IMR-90 (cell line): ENCODE measurements around the gene DMD. TPM values are rescaled to one million over a fixed set of nuclear protein-coding genes. Genes with fewer than 3 reads are reported as not detected.

ENCODE experiments used
- ATAC-seq: fragments of 200-7000 bp; cut with Tn5 transposase; 2 replicates; pipeline ENCODE4 v1.9.1; 2020; ENCODE audit warnings: low read depth, mild to moderate bottlenecking, moderate library complexity
- BruUV-seq: library from RNA; stranded (reverse); fragments of 400-500 nt; replicated peaks from 2 replicates; lab custom pipeline; 2021; lab: Mats Ljungman, UMichigan
- CTCF ChIA-PET: fragments of 300-600 bp; formaldehyde crosslinking; extraction: SDS; loops from one replicate; lab custom pipeline; 2021; ENCODE audit warnings: antibody characterized with exemption; lab: Yijun Ruan, JAX
- POLR2A ChIA-PET: fragments of 300-600 bp; sonication (Branson Sonifier 250); formaldehyde crosslinking; loops from one replicate; lab custom pipeline; 2022; ENCODE audit warnings: antibody characterized with exemption; ENCODE audit not compliant: unreplicated experiment; lab: Charles Lee
- DNase-seq: peaks from one replicate; pipeline ENCODE4 v3.0.0; 2013
- H2AFZ ChIP-seq: replicated peaks from 2 replicates; pipeline ENCODE3; 2013; ENCODE audit warnings: low read length, mild to moderate bottlenecking; ENCODE audit not compliant: poor library complexity
- H2AK5ac ChIP-seq: 2 replicates; pipeline ENCODE4 v1.6.1; 2013; ENCODE audit warnings: low read depth, low read length, inconsistent platforms
- H2AK9ac ChIP-seq: replicated peaks from 2 replicates; pipeline ENCODE3; 2013; ENCODE audit warnings: mild to moderate bottlenecking, low read depth, low read length, moderate library complexity; ENCODE audit not compliant: poor library complexity
- H2BK120ac ChIP-seq: 2 replicates; pipeline ENCODE4 v1.6.1; 2013; ENCODE audit warnings: low read depth, low read length, inconsistent platforms
- H2BK15ac ChIP-seq: 3 replicates; pipeline ENCODE4 v1.6.1; 2013; ENCODE audit warnings: low read depth, low read length, inconsistent platforms
- H2BK20ac ChIP-seq: 2 replicates; pipeline ENCODE4 v1.6.1; 2013; ENCODE audit warnings: low read depth, mild to moderate bottlenecking, inconsistent platforms, low read length, moderate library complexity
- H2BK5ac ChIP-seq: 2 replicates; pipeline ENCODE4 v1.6.1; 2013; ENCODE audit warnings: mild to moderate bottlenecking, low read depth, low read length, inconsistent platforms; ENCODE audit not compliant: poor library complexity, severe bottlenecking
- H3K14ac ChIP-seq: replicated peaks from 2 replicates; pipeline ENCODE4 v1.6.1; 2013; ENCODE audit warnings: low read depth, low read length, inconsistent platforms
- H3K18ac ChIP-seq: 2 replicates; pipeline ENCODE4 v1.6.1; 2013; ENCODE audit warnings: low read depth, low read length, control low read depth
- H3K23ac ChIP-seq: 2 replicates; pipeline ENCODE4 v1.6.1; 2013; ENCODE audit warnings: low read depth, low read length, inconsistent platforms
- H3K27ac ChIP-seq: 2 replicates; pipeline ENCODE4 v1.5.1; 2013; ENCODE audit warnings: mild to moderate bottlenecking, control low read depth, low read length; ENCODE audit not compliant: insufficient read depth
- H3K27me3 ChIP-seq: 2 replicates; pipeline ENCODE4 v1.6.1; 2013; ENCODE audit warnings: low read length; ENCODE audit not compliant: control insufficient read depth, insufficient read depth
- H3K36me3 ChIP-seq: 2 replicates; pipeline ENCODE4 v1.6.1; 2013; ENCODE audit warnings: low read length, mixed read lengths; ENCODE audit not compliant: control insufficient read depth, insufficient read depth
- H3K4ac ChIP-seq: 2 replicates; pipeline ENCODE4 v1.6.1; 2013; ENCODE audit warnings: low read depth, low read length, inconsistent platforms
- H3K4me1 ChIP-seq: 2 replicates; pipeline ENCODE4 v1.6.1; 2013; ENCODE audit warnings: low read length, mixed read lengths; ENCODE audit not compliant: control insufficient read depth, insufficient read depth
- H3K4me2 ChIP-seq: 2 replicates; pipeline ENCODE4 v1.6.1; 2013; ENCODE audit warnings: low read depth, mild to moderate bottlenecking, control low read depth, low read length, moderate library complexity
- H3K4me3 ChIP-seq: 2 replicates; pipeline ENCODE4 v1.5.1; 2013; ENCODE audit warnings: low read depth, mild to moderate bottlenecking, control low read depth, low read length, moderate library complexity; ENCODE audit not compliant: insufficient read depth
- H3K56ac ChIP-seq: 2 replicates; pipeline ENCODE4 v1.6.1; 2013; ENCODE audit warnings: low read length, inconsistent platforms; ENCODE audit not compliant: insufficient read depth; ENCODE audit errors: extremely low read depth
- H3K79me1 ChIP-seq, 2 experiments: 2 replicates each; pipeline ENCODE4 v1.6.1; 2013; ENCODE audit warnings: low read length in 2 of 2, inconsistent platforms in 1 of 2, low read depth in 1 of 2
- H3K9ac ChIP-seq: 2 replicates; pipeline ENCODE4 v1.6.1; 2013; ENCODE audit warnings: low read depth, low read length, control low read depth
- H3K9me1 ChIP-seq: 2 replicates; pipeline ENCODE4 v1.6.1; 2013; ENCODE audit warnings: low read length, inconsistent platforms; ENCODE audit not compliant: insufficient read depth
- H3K9me3 ChIP-seq: 2 replicates; pipeline ENCODE4 v1.6.1; 2013; ENCODE audit warnings: low read length; ENCODE audit not compliant: control insufficient read depth, insufficient read depth
- H4K20me1 ChIP-seq: 2 replicates; pipeline ENCODE4 v1.6.1; 2013; ENCODE audit warnings: low read length, inconsistent platforms; ENCODE audit not compliant: insufficient read depth
- H4K5ac ChIP-seq: 2 replicates; pipeline ENCODE4 v1.6.1; 2013; ENCODE audit warnings: mild to moderate bottlenecking, low read depth, low read length, control low read depth
- H4K8ac ChIP-seq, 2 experiments: 2 replicates each; pipeline ENCODE4 v1.6.1; 2013; ENCODE audit warnings: low read depth in 2 of 2, low read length in 2 of 2, control low read depth in 1 of 2, inconsistent platforms in 1 of 2
- H4K91ac ChIP-seq: 2 replicates; pipeline ENCODE4 v1.6.1; 2013; ENCODE audit warnings: low read depth, low read length, inconsistent platforms; ENCODE audit not compliant: insufficient read depth
- CEBPB ChIP-seq: IDR thresholded peaks from 2 replicates; pipeline ENCODE4 v1.6.1; 2012; ENCODE audit warnings: low read depth, low read length, improper control_type of control experiment
- CHD1 ChIP-seq: IDR thresholded peaks from 2 replicates; pipeline ENCODE4 v1.6.1; 2012; ENCODE audit warnings: low read depth, low read length, improper control_type of control experiment
- ELK1 ChIP-seq: fragments of 150-350 bp; IDR thresholded peaks from 2 replicates; pipeline ENCODE4 v1.6.1; 2016; ENCODE audit warnings: low read depth, mild to moderate bottlenecking, low read length, moderate library complexity, borderline replicate concordance
- MAFK ChIP-seq: IDR thresholded peaks from 2 replicates; pipeline ENCODE4 v1.6.1; 2012; ENCODE audit warnings: low read depth, low read length, improper control_type of control experiment
- MAZ ChIP-seq: IDR thresholded peaks from 2 replicates; pipeline ENCODE4 v1.6.1; 2012; ENCODE audit warnings: low read depth, mild to moderate bottlenecking, low read length, improper control_type of control experiment, moderate library complexity, borderline replicate concordance
- NFE2L2 ChIP-seq: fragments of 150-350 bp; IDR thresholded peaks from 2 replicates; pipeline ENCODE4 v1.6.1; 2016; ENCODE audit warnings: low read depth, mild to moderate bottlenecking, low read length
- WGBS, 2 experiments: methylation state at CpG; one replicate each; pipeline versions ENCODE4 v1.1.5 to v1.1.7; 2013; ENCODE audit warnings: missing lambda C conversion rate in 2 of 2; ENCODE audit not compliant: insufficient read length in 1 of 2; ENCODE audit errors: extremely low coverage in 2 of 2; 5-methylcytosine and 5-hydroxymethylcytosine counted together
- dilution Hi-C: fragments of 300-500 bp; cut with HindIII; formaldehyde crosslinking; loops from one replicate; pipeline ENCODE4 v1.14.3; 2018; ENCODE audit warnings: low sequenced_read_pairs; ENCODE audit not compliant: unreplicated experiment
- in situ Hi-C: fragments of 300-500 bp; cut with MboI; formaldehyde crosslinking; loops from 3 replicates; pipeline ENCODE4 v1.14.3; 2019; ENCODE audit warnings: low sequenced_read_pairs, inconsistent platforms, mixed read lengths
- intact Hi-C: fragments of 100-400 bp; cut with micrococcal nuclease; formaldehyde crosslinking; loops from 2 replicates; pipeline ENCODE4 v1.10.0; 2022
- polyA plus RNA-seq, 3 experiments: library from polyadenylated mRNA; depleted of rRNA; stranded (reverse); fragments of >200 nt; gene quantifications; 2 replicates each; pipeline ENCODE4 v1.2.3, GENCODE V29; 2012; ENCODE audit warnings: low replicate concordance in 1 of 3
- total RNA-seq: library from RNA; depleted of rRNA; stranded (reverse); fragments of >200 nt; gene quantifications from 2 replicates; pipeline ENCODE4 v1.2.3, GENCODE V29; 2012

DMD gene
- total and polyA plus RNA-seq, 2 of the 4 experiments (the other 2 are of a cell fraction), result 6.6 to 11.8 TPM

- DNase-seq (no peak), ATAC-seq (no peak)
- H3K79me1 ChIP-seq, result no peaks in the 10 kb centered on the region
- intact Hi-C loops, result no loop called here
- H3K14ac ChIP-seq, result no peak overlapping the region
- no peak overlapping the region for H3K27ac ChIP-seq
- H3K23ac ChIP-seq, result no peak overlapping the region
- H2BK15ac ChIP-seq, result no peak overlapping the region
- H2AFZ ChIP-seq, result no peak overlapping the region
- H3K56ac ChIP-seq, result no peak overlapping the region
- H2BK5ac ChIP-seq, result no peak overlapping the region
- dilution Hi-C loops, result no loop called here
- POLR2A ChIA-PET, result no interaction called here
- TF ChIP-seq MAZ (no peak), ELK1 (no peak), CHD1 (no peak), CEBPB (no peak), MAFK (no peak), NFE2L2 (no peak)
- H3K9me1 ChIP-seq, result no peaks in the 10 kb centered on the region
- no peak overlapping the region for H3K4ac ChIP-seq
- no peak overlapping the region for H3K4me2 ChIP-seq
- H4K91ac ChIP-seq, result no peak overlapping the region
- no peak overlapping the region for H3K9ac ChIP-seq
- no peak overlapping the region for H4K8ac ChIP-seq
- no peak overlapping the region for H3K4me3 ChIP-seq
- no peaks in the 10 kb centered on the region for H3K9me3 ChIP-seq
- no TSS peak for BruUV-seq
- H4K20me1 ChIP-seq, result no peaks in the 10 kb centered on the region
- no peak overlapping the region for H4K5ac ChIP-seq
- WGBS, 2 experiments, result no CpG with 5 or more reads among the region's 2 CpGs
- H3K4me1 ChIP-seq, result no peaks in the 10 kb centered on the region
- H3K27me3 ChIP-seq, result no peaks in the 10 kb centered on the region
- no peak overlapping the region for H2BK20ac ChIP-seq
- no peak overlapping the region for H2AK9ac ChIP-seq
- no peak overlapping the region for H2BK120ac ChIP-seq
- no peak overlapping the region for H3K18ac ChIP-seq
- CTCF ChIA-PET, result no interaction called here
- H3K36me3 ChIP-seq, result no peaks in the 10 kb centered on the region
- no peak overlapping the region for H2AK5ac ChIP-seq
- in situ Hi-C loops, result no loop called here
Measured at GRCh38 chrX:33045882-33046281, 165.5 kb downstream of the DMD start.
